Retina (tissue), 1 donor: Measurements from ENCODE around the gene C1QL1.

Experiments
- DNase-seq: peaks from one replicate; pipeline ENCODE4 v3.0.0-alpha.2; 2016

Gene C1QL1

GRCh38 chr17:44928136-44928535 is 40.0 kb downstream of the C1QL1 start:
- DNase-seq, result no peak

DNA sequence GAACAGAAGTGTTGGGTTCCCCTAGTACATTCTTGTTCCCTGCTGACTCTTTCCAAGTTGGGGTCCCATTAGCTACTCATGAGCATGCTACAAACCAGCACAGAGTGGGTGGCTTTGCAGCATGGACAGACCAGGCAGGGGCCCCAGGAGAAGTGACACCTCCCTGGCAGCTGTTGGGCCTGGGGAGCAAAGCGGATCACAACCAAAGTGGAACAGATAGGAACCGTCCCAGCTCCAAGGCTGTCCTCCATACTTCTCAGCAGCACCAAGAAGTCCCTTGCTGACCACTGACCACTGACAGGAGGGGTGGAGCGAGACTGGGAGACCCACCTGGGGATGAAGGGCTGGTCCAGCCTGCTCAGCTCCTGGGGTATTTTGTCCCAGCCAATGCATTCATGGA is 40.4 kb downstream of the C1QL1 start:
- DNase-seq, result no peak

GRCh38 chr17:44926821-44927525 is 41.1 kb downstream of the C1QL1 start:
- DNase-seq, result no peak

DNA sequence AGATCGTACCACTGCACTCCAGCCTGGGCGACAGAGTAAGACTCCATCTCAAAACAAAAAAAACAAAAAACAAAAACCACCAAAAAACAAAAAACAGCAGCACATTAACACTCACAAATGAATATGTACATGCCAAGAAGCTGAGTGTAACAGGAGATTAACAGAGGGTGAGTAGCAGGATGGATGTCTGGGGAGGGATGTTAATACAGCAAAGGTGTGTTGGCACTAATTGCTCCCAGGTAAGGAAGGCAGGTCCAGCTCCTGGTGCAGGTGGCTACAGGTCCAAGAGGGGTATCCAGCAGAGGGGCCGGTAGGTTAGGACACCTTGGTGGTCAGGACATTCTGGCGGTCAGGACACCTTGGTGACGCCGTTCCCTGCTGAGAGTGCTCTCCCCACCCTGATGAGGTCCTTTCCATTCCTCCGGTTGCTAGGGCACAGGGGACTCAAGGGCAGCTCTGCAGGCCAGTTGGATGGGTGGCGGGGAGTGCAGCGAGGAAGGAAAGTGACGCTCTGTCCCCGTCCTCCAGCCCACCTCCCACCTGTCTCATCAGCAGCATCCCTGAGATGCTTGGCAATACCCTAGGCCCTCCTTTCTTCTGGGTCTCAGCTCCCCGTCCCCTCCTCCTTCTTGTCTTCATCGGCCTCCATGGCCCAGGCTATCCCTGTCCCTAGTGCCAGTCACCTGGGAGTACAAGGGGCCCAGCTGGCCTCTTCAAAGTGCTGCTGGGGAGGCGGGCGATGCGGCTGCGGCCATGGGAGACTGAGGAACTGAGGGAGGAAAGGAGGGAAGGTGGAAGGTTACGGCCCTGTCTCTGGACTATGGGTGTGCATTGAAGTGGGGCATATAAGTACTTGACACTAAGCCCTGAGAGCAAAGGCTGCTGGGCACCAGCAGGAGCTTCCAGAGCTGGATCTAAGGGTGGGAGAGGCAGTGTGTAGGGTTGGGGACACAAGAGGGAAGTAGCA is 42.1 kb downstream of the C1QL1 start:
- DNase-seq, result no peak

GRCh38 chr17:44924107-44924544 is 44.0 kb downstream of the C1QL1 start:
- DNase-seq, result no peak

GRCh38 chr17:44922746-44923470 is 45.2 kb downstream of the C1QL1 start:
- DNase-seq, result peak; percentile 56

DNA sequence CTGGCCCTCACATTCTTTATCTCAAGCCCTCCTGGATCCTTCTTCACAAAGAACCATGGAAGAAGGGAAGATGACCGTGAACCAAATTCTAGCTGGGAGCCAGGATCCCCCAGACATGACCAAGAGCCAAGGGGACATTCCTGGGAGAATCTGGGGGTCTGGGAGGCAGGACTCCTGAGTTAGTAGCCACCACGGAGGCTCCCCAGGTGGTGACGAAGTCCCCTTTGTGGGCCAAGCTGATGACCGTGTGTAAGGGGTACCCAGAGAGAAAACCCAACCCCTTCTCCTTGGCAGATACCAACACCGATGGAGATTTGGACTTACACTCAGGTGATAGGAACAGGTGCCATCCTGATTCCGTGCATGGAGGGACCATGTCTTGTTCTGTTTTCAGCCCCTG is 46.0 kb downstream of the C1QL1 start:
- DNase-seq, result no peak

GRCh38 chr17:44921122-44921882 is 46.8 kb downstream of the C1QL1 start:
- DNase-seq, result peak; percentile 81

DNA sequence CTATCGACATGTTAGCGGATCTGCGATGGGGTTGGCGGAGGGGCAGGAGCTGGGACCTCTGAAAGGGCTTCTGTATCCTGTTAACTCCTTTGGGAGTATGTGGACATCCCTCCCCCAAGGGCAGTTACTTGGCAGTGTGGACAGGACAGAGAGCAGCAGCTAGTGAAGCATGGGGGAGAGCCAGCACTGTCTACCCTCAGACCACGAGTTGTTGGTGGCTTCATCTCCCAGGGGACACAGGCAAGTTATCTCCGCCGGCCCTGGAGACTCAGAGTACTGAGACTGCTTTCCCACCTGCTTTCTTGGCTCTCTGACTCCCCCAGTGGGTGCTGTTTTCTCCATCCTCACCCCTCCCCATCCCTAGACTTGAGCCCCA is 47.5 kb downstream of the C1QL1 start:
- no peak for DNase-seq

GRCh38 chr17:44919885-44920564 is 48.1 kb downstream of the C1QL1 start:
- peak; percentile 82 for DNase-seq

GRCh38 chr17:44919411-44919810 is 48.7 kb downstream of the C1QL1 start:
- no peak for DNase-seq

DNA sequence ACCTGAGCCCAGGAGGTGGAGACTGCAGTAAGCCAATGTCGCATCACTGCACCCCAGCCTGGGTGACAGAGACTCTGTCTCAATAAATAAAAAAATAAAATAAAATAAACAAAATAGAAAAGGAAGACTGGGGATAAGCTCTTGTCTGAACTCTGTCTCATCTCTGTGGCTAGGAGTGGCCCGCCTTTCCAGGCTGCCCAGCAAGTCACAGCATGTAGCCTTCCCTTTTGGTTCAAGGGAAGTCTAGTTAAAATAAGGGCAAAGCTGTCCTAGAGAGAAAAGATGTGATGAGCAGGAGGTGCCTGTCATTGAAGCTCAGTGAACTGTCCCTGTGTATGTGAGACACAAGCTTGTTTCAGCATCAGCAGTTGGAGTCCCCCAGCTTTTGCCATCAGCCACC is 50.1 kb downstream of the C1QL1 start:
- DNase-seq, result no peak

DNA sequence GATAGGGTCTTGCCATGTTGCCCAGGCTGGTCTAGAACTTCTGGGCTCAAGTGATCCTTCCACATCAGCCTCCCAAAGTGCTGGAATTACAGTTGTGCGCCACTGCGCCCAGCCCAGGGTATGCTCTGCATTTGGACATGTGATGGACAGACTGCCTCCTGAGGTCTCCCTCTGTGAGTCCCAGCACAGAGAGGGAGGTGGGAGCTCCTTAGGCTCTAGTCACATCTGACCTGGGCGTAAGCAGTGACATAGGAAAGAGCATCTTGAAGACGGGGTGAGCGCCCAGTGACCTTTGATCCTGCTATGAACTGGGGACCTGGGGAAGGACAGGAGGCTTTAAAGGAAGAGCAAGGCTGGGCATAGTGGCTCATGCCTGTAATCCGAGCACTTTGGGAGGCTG is 50.6 kb downstream of the C1QL1 start:
- no peak for DNase-seq

- no peak for DNase-seq
Observed at GRCh38 chr17:44916781-44917241, 51.3 kb downstream of the C1QL1 start.

DNA sequence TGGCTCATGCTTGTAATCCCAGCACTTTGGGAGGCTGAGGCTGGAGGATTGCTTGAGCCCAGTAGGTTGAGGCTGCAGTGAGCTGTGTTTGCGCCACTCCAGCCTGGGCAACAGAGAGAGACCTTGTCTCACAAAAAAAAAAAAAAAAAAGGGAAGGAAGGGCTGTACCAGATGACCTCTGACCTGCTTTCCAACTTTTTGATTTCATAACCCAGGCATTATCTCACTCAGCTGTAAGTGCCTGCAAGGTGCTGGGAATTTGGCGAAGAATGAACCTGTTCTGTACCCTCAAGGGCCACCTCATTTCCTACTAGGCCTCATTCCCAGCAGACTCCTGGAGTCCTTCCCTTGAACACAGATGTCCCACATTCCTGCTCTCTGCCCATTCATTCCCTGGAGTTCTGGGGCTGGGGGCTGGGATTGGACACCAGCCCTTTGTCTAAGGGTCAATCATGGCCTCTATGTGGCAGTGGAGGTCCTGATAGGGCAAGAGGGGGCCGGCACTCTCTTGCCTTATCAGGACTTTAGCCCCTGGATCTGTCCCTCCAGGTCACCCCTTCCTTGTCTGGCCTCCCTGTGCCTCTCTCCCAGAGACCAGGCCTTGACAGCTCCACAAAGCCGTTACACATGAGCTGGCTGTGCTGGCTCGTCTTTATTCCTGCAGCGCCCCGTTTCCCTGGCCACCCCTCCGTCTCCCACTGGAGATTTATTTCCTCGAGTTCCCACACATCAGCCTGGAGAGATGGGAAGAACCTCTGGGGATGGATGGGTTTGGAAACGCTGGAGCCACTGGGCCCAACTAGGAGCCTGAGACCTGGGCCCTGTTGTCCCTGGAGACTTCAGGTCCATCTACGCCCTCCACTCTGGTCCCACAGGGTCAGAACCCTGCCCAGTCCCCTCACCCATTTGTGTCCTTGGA is 52.0 kb downstream of the C1QL1 start:
- no peak for DNase-seq

- DNase-seq, result no peak
Observed at GRCh38 chr17:44915321-44915726, 52.8 kb downstream of the C1QL1 start, which contains the start of gene GFAP. GFAP (minus strand) TSS chr17:44915500; CDS start chr17:44915486, 14 bp downstream.

DNA sequence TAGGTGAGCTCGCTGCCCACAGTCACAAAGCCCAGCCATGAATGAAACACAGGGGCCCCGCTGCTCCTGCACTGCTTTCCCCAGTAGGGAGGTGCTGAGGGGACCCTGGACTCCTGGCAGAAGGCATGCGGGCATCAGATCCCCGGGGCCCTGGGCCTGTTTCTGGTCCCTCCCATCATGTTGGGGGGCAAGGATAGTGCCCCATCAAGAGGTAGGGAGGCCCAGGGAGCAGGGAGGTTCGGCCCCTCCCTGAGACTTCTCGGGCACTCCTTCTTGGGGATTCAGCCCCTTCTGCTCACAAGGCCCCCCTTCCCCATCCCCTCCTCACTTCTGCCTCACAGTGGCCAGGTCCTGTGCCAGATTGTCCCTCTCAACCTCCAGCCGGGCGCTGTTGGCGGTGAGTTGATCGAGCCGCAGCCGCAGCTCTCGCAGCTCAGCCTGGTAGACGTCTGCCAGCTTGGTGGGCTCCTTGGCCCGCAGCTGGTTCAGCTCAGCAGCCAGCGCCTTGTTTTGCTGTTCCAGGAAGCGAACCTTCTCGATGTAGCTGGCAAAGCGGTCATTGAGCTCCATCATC is 53.3 kb downstream of the C1QL1 start:
- DNase-seq, result no peak

GRCh38 chr17:44914148-44914547 is 54.0 kb downstream of the C1QL1 start:
- no peak for DNase-seq

GRCh38 chr17:44913676-44914075 is 54.4 kb downstream of the C1QL1 start:
- DNase-seq, result no peak
